ENCODE measurements around the gene FAM124B.

FAM124B gene

GRCh38 chr2:224381521-224382279 is 20.2 kb downstream of the FAM124B start:
- DNase-seq (ENCODE audit: low read depth in 3 of 3): no peak

- DNase-seq (ENCODE audit: low read depth in 3 of 3): no peak
These were observed 21.9 kb downstream of the FAM124B start for GRCh38 chr2:224379986-224380385.

GRCh38 chr2:224379172-224379571 is 22.7 kb downstream of the FAM124B start:
- DNase-seq (ENCODE audit: low read depth in 3 of 3): no peak

- no peak for DNase-seq (ENCODE audit: low read depth in 3 of 3)
These were observed 23.2 kb downstream of the FAM124B start for GRCh38 chr2:224378701-224379097.

GRCh38 chr2:224377751-224378700 is 23.9 kb downstream of the FAM124B start:
- DNase-seq (ENCODE audit: low read depth in 3 of 3): no peak

- DNase-seq (ENCODE audit: low read depth in 3 of 3): no peak
These were observed 29.3 kb downstream of the FAM124B start for GRCh38 chr2:224372641-224373040.

- DNase-seq (ENCODE audit: low read depth in 3 of 3): no peak
These were observed 32.8 kb downstream of the FAM124B start for GRCh38 chr2:224369028-224369632.

- DNase-seq (ENCODE audit: low read depth in 3 of 3): no peak
These were observed 35.6 kb downstream of the FAM124B start for GRCh38 chr2:224366267-224366844.

- DNase-seq (ENCODE audit: low read depth in 3 of 3): no peak
These were observed 36.6 kb downstream of the FAM124B start for GRCh38 chr2:224365331-224365730.

- DNase-seq (ENCODE audit: low read depth in 3 of 3): no peak
These were observed 38.6 kb downstream of the FAM124B start for GRCh38 chr2:224363281-224363680.

- DNase-seq (ENCODE audit: low read depth in 3 of 3): no peak
These were observed 39.8 kb downstream of the FAM124B start for GRCh38 chr2:224362094-224362493.

- no peak for DNase-seq (ENCODE audit: low read depth in 3 of 3)
These were observed 41.1 kb downstream of the FAM124B start for GRCh38 chr2:224360801-224361251.

- DNase-seq (ENCODE audit: low read depth in 3 of 3): no peak
These were observed 42.3 kb downstream of the FAM124B start for GRCh38 chr2:224359569-224359968.

- DNase-seq (ENCODE audit: low read depth in 3 of 3): peak; percentile 3 to 34 (median 13)
These were observed 44.6 kb downstream of the FAM124B start for GRCh38 chr2:224357098-224357901.

- DNase-seq (ENCODE audit: low read depth in 3 of 3): no peak
These were observed 47.2 kb downstream of the FAM124B start for GRCh38 chr2:224354632-224355211.

GRCh38 chr2:224350703-224351102 is 51.2 kb downstream of the FAM124B start:
- no peak for DNase-seq (ENCODE audit: low read depth in 3 of 3)

GRCh38 chr2:224349396-224349795 is 52.5 kb downstream of the FAM124B start:
- DNase-seq (ENCODE audit: low read depth in 3 of 3): no peak

- no peak for DNase-seq (ENCODE audit: low read depth in 3 of 3)
These were observed 54.5 kb downstream of the FAM124B start for GRCh38 chr2:224347176-224348051.

GRCh38 chr2:224345492-224345891 is 56.4 kb downstream of the FAM124B start:
- no peak for DNase-seq (ENCODE audit: low read depth in 3 of 3)

- DNase-seq (ENCODE audit: low read depth in 3 of 3): no peak
These were observed 58.7 kb downstream of the FAM124B start for GRCh38 chr2:224343226-224343625.
